ENCODE measurements around the gene TNFRSF8.
A peak's percentile ranks its signal among the peaks of the same experiment; 100 is the strongest.
"Not testable (repeated sequence)": the region's sequence is repeated elsewhere in the genome, so short reads cannot be mapped to it uniquely, and the experiment has no call there.

The TNFRSF8 gene

DNA sequence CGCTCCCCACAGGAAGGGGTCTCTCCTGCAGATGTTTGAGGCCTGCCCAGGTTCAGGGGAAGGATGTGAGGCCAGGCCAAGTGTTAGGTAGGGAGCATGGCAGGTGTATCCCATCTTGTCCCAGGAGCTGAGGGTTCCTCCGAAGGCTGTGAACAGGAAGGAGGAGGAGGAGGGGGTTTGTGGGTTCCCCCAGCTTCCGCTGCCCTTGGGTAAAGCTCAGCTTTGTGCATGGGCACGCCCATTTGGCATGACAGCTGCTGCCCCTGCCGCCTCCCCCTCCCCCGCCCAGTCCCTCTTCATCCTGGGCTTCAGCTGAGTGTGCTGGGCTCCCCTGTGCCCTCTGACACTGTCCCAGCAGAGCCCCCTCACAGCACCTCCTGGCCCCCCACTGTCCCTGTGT lies 25.5 kb downstream of the TNFRSF8 start:
- no peak for DNase-seq

DNA sequence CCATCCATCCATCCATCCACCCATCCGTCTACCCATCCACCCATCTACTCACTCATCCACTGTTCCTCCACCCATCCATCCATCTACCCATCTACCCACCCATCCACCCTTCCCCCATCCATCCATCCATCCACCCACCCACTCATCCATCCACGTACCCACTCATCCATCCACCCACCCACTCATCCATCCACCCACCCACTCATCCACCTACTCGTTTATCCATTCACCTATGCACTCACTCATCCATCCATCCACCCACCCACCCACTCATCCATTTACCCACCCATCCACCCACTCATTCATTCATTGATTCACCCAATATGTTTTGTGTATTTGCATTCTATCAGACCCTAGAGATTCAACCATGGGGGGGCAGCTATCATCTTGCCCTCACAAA lies 27.2 kb downstream of the TNFRSF8 start:
- DNase-seq = no peak

DNA sequence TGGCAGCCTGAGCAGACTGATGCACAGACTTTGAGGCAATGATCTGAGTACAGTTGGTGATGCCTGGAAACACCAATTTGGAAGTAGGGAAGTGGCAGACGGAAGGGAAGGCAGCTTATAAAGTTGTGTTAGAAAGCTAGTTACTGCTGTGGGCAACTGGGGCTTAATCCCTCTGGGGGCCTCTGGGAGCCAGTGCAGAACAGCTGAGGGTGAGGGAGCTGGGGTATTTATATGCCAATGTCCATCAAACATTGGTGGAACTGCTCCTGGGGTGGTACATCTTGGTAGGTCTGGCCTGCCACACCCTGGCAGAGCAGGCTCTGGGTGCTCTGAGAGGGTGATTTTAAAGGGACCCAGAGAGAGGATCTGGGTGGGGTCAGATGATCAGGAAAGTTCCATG lies 28.1 kb downstream of the TNFRSF8 start:
- no peak for DNase-seq

DNA sequence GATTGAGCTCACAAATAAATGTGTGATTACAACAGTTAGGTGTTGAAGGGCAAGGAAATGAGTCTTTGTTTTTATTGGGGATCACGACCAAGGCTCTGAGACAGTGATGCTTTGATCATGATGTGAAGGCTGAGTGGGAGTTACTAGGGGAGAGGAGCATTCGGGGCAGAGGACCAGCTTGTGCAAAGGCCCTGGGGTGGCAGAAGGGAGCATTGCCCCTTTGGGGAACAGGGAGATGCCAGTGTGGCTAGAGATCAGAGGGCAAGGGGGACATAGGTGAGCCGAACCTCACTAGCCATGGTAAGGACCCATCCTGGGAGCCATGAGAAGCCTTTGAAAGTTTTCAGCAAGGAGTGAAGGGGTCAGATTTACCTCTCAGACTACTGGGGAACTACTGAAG lies 31.1 kb downstream of the TNFRSF8 start:
- DNase-seq = no peak

DNA sequence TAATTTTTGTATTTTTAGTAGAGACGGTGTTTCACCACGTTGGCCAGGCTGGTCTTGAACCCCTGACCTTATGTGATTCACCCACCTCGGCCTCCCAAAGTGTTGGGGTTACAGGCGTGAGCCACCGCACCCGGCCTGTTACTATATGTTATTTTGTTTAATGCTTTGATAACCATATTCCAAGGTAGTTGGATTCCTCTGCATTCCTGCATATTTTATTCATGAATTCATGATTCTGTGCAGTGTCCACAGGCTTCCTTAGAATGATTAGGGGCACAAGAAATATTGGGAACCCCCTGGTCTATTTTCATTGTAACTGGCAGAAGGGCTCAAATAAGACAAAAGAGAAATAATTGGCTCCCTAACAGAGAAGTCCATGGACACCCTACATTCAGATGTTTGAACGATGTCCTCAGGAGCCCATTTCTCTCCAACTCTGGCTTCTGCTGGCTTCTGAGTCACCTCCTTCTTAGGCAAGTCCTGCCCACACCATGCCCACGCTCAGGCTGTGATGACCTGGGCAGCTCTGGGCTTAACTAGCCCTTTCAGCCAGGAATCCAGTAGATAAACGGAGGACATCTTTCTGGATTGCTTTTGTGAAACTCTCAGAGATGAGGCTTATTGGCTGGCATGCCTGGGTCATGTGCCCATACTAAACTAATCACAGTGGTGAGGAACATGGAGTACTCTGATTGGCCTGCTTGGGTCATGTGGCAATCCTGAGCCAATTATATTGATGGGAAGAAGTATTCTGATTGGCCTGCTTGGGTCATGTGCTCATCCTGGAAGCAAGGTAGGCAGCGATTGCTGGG lies 32.6 kb downstream of the TNFRSF8 start:
- no peak for DNase-seq

DNA sequence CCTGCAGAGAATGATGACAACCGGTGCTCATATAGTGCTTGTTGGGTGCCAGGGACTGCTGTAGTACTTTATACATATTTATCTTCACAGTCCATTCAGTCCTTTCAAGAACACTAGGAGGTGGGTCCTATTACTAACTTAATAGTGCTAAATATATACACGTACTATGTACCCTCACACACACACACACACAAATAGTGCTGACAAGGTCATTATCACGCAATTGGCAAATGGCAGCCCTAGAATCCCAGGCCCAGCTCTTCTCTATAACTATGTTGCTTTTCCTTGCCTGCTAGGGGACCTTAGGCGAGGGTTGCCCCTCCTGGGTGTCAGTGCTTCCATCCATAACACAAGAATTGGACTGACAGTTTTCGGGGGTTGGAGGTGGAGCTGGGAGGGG lies 33.5 kb downstream of the TNFRSF8 start:
- no peak for DNase-seq

DNA sequence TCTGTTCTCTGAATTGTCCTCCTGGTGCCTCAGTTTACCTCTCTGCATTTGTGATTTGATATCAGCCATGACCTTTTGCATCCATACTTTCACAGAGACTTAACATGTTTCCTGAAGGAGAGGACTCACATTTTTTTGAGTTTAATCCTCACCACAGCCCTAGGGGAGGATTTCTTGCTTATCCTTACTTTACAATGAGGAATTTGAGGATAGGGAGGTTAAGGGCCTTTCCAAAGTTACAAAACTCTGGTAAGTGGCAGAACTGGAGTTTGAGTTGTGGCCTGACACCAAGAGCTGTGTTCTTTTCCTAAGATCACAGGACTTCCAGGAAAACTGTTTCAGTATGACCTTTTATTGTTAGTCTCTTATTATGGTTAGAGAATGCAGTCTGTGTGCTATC lies 34.2 kb downstream of the TNFRSF8 start:
- DNase-seq = no peak

DNA sequence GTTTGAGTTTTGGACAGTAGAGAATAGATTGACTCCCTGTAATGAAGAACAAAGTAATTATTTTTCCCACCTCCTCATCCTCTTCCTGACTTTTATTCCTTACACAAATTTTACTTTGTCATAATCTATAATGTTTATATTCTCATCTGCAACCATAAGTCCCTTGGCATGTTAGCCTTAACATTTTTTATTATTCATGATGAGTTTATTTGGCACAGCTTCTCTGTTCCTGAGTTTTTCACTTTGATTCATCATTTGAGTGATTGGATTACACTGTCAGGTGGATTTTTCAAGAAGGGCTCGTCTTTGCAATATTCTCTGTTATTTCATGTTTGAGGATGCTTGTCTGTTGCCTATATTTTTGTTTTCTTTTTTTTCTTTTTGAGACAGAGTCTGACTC lies 35.7 kb downstream of the TNFRSF8 start:
- no peak for DNase-seq

DNA sequence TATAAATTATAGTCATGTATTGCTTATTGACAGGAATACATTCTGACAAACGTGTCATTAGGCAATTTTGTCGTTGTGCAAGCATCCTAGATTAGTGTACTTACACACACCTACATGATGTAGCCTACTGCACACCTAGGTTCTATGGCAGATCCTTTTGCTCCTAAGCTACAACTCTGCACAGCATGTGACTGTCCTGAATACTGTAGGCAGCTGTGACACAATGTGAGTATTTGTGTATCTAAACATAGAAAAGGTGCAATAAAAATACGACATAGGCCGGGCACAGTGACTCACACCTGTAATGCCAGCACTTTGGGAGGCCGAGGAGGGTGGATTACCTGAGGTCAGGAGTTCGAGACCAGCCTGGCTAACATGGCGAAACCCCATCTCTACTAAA lies 36.5 kb downstream of the TNFRSF8 start:
- no peak for DNase-seq

DNA sequence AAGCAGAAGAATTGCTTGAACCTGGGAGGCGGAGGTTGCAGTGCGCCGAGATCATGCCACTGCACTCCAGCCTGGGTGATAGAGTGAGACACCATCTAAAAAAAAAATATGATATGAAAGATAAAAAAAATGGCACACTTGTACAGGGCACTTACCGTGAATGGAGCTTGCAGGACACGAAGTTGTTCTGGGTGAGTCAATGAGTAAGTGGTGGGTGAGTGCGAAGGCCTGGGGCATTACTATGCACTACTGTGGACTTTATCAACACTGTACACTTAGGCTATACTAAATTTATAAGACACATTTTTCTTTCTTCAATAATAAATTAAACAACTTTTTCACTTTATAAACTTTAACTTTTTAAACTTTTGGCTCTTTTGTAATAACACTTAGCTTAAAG lies 37.0 kb downstream of the TNFRSF8 start:
- no peak for DNase-seq

DNA sequence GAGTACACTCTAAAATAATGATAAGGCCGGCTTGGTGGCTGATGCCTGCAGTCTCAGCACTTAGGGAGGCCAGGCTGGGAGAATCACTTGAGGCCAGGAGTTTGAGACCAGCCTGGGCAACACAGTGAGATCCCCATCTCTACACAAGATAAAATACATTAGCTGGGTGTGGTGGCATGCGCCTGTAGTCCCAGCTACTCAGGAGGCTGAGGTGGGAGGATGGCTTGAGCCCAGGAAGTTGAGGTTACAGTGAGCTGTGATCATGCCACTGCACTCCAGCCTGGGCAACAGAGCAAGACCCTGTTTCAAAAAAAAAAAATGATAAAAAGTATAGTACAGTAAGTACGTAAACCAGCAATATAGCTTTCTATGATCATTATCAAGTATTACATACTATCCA lies 38.0 kb downstream of the TNFRSF8 start:
- DNase-seq = not testable (repeated sequence)

DNA sequence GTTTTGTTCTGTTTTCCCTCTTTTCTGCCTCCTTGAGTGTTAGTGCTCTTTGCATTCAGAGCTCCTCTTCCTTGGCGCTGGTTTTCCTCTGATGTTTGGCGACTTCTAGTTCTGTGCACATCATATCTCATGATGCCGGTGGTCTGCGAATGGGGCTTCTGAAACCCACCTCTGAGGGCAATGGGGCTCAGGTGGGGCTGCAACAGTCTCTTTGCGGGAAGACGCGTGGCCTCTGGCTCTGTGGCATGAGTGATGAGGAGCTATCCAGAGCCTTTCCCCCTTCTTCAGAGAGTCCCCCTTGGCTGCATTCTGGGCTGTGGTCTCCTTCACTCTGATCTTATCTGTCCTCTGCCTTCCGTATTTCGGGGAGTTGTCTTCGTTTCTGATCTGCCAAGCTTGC lies 39.0 kb downstream of the TNFRSF8 start:
- DNase-seq = no peak

DNA sequence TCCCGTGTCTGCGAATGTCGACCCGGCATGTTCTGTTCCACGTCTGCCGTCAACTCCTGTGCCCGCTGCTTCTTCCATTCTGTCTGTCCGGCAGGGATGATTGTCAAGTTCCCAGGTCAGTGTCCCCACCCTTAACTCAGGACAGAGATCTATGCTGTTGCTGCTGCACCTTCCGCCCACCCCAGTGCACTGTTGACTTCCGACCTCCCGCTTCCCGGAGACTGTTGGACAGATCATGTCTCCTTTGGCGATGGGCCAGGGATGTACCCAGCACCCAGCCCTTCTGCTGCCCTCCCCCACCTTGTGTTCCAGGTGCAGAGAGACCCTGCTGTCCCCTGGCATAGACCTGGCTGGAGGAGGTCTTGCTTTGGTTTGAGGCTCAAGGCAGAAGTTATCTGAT lies 41.3 kb downstream of the TNFRSF8 start:
- DNase-seq = no peak

DNA sequence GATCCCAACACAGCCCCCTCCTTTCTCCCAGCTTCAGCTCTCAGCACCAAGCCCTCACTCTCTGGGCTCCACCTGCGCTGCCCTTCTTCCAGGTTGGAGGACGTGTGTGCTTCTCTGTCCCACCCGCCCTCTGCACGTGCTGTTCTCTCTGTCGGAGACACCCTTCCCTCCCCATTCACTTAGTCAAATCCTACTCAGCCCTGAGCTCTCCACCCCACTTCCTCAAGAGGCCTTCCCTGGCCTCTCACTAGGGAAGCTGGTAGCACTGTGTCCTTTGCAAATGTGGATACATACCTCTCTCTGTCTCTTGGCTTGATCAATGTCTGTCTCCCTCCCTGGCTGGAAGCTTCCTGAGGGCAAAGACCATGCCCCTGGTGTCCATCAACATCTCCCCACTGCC lies 43.0 kb downstream of the TNFRSF8 start:
- DNase-seq = no peak

DNA sequence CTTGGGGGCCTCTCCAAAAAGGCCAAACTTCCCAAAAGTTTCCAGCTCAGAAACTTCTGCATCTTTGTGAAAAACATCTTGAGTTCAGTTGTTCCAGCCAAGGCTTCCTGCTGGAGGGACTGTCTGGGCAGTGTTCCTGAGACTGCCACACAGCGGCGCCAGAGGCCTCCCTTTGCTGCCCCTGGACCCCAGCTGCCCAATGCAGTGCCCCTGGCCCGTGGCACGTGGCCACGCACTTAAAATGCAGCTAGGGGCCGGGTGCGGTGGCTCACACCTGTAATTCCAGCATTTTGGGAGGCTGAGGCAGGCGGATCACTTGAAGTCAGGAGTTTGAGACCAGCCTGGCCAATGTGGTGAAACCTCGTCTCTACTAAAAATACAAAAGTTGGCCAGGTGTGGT lies 43.8 kb downstream of the TNFRSF8 start:
- not testable (repeated sequence) for DNase-seq

DNA sequence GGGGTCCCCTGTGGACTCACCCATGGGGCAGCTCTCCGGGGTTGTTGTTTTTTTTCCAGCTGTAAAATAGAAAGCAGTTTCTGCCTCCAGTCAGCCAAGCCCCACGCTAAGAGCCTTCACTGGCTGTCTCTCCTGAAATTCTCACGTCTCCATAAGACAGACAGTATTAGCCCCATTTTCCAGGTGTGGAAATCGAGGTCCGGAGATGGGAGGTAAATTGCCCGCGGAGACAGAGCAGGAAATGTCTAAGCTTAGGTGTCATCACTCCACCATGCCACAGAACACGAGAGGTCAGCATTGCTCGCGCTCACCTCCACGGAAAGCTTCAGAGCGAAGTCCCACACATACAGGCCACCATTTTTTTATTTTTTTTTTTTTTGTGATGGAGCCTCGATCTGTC lies 44.6 kb downstream of the TNFRSF8 start:
- no peak for DNase-seq

DNA sequence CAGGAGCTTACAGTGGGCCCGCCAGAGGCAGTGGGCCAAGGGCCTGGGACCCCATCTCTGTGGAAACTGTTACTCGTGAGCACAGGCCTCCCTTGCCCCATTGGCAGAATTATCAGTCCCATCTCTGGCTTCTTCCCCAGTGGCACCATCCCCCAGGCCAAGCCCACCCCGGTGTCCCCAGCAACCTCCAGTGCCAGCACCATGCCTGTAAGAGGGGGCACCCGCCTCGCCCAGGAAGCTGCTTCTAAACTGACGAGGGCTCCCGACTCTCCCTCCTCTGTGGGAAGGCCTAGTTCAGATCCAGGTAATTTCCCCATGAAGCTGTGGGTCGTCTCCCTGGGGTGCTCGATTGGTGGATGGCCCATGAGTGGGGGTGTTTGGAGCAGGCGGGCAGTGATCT lies 46.8 kb downstream of the TNFRSF8 start:
- DNase-seq = no peak

DNA sequence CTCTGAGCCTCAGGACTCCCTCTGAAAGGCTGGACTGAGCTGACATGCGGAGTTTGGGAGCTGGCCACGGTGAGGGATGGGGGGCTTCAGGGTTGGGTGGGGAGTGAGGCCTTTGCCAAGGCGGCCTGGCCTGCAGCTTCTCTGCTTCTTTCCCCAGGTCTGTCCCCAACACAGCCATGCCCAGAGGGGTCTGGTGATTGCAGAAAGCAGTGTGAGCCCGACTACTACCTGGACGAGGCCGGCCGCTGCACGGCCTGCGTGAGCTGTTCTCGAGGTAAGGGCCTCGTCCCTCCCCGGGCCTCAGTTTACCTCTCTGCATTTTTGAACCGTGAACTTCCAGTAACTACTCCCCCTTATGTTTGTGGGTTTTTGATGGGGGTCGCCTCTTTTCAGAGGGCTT lies 48.6 kb downstream of the TNFRSF8 start:
- no peak for DNase-seq

DNA sequence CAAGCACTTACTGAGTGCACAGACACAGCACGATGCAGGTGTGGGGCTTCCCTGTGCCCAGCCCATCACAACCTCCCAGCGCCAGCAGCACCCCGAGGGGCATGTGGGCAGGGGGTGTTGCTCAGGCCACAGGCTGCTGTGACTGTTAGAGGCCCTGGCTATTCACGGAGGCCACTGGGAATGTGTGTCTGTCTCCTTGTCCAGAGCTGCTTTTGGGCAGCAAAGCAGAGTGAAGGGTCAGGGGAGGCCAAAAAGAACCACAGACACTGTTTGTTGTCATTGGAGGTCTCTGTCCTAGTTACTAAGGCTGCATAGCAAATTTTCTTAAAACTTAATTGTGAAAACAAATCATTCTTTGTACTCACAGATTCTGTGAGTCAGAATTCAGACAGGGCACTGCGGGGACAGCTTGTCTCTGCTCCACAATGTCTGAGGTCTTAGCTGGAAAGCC lies 49.6 kb downstream of the TNFRSF8 start:
- no peak for DNase-seq

DNA sequence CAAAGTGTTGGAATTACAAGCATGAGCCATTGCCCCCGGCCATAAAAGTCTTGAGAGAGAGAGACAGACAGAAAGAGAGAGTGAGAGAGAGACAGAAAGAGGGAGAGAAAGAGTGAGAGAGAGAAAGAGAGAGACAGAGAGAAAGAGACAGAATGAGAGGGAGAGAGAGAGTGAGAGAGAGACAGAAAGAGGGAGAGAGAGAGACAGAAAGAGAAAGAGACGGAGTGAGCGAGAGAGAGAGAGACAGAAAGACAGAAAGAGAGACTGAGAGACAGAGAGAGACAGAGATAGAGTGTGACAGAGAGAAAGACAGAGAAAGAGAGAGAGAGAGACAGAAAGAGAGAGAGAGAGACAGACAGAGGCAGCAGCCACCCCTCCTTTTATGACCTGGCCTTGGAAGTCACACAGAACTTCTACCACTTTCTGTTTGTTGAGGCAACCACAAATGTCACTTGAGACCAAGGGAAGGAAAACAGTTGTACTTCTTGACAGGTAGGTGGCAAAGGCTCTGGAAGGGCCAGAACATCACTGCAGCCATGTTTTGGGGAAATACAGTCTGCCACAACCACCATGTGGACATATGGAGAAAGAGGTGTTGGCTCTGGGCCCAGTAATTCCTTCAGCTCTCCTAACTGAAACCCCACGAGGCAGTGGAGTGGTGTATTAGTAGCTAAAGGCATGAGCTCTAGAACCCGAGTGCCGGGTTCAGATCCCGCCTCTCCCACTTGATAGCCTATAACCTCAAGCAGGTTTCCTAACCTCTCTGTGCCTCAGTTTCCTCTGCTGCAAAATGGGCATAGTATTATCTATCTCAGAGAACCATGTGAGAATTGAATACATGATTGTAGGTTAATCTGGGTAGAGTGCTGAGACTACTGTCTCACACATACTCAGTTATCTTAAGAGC lies 50.6 kb downstream of the TNFRSF8 start:
- peak; percentile 26 for DNase-seq

DNA sequence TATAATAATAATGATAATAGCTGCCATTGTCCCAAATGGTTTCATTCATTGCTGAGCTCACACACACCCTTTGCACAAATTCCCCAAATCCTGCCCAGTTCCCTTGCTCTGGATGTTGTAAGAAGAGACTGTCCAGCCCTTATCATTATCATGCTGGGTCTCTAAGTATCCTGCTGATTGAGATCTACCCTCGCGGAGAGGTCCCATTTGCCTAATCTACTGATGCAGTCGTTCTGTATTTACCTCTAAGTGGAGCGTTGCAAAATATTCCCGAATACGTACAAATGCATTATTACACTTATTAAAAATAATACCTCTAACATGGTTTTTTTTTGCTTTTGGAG lies 51.2 kb downstream of the TNFRSF8 start:
- DNase-seq = no peak

DNA sequence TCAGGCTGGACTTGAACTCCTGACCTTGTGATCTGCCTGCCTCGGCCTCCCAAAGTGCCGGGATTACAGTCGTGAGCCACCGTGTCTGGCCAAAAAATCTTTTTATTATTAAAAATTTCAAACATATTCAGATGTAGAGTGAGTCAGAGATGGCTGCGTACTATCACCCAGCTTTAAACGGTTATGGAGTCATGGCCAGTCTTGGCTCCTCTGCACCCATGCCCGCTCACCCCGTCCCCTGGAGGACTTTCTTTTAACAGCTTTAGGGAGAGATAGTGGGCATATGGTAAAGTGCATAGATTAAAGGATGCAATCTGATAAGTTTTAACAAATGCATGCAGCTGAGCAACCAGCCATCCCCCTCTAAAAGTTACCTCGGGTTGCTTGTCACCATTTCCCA lies 51.8 kb downstream of the TNFRSF8 start:
- DNase-seq = no peak

DNA sequence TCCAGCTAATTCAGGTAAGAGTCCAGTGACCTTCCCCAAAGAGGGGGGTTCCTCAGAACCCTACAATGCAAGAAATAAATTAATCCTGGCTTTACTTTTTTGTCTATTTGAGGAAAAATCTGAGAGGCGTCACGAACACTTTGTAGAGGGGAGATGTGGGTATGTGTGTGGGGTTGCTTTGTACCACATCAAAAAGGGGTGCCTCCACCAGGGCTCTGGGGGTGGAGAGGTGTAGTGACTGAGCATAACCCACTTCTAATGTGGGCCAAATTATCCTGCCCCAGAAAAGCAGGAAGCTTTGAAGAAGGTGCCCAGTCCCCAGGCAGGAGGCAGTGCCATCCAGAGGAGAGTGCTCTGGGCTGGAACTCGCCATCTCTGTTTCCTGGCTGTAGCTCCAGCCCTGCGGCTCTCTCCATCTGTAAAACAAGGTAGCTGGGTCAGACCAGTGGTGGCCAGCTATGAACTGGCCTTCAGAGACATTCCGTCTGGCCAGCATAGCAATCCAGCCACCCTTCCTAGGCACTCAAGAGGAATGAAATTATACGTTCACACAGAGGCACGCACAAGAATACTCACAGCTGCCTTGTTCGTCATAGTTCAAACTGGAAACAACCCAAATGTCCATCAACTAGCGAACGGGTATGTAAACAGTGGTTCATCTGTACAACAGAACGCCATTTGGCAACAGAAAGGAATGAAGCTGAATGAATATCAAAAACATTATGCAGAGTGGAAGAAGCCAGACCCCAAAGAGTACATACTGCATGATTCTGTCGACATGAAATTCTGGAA lies 58.3 kb downstream of the TNFRSF8 start:
- DNase-seq = no peak

DNA sequence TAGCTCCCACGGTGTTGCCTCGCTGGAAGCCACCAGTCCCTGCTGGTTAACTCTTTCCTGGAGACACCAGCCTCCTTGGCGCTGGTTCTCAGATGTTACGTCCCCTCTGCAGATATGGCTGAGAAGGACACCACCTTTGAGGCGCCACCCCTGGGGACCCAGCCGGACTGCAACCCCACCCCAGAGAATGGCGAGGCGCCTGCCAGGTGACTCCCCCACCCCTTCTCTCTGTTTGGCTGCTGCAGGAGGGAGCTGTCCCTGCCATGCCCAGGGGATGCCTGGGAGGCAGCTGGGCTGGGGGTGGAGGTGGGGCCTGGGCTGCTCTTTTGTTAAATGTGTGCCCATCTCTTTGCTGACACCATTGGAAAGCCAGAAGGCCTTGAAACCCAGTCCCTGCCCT lies 60.1 kb downstream of the TNFRSF8 start:
- DNase-seq = no peak
